DND-41 (cell line): ENCODE measurements around the gene BAIAP2.

ENCODE experiments used
- ATAC-seq: fragments of 200-7000 bp; cut with Tn5 transposase; 3 replicates; pipeline ENCODE4 v1.9.1; 2021; ENCODE audit warnings: low read depth; ENCODE audit not compliant: insufficient read depth
- DNase-seq: peaks from one replicate; pipeline ENCODE4 v3.0.0-alpha.2; 2020
- H2AFZ ChIP-seq: 2 replicates; pipeline ENCODE4 v1.6.0; 2012; ENCODE audit warnings: low read depth, low read length
- H3K27ac ChIP-seq: 2 replicates; pipeline ENCODE4 v1.5.1; 2012; ENCODE audit warnings: low read length, inconsistent platforms
- H3K27me3 ChIP-seq: fragments of 200-600 bp; sonication (generic); 2 replicates; pipeline ENCODE4 v1.6.0; 2012; ENCODE audit warnings: low read length, mild to moderate bottlenecking, inconsistent platforms; ENCODE audit not compliant: insufficient read depth, poor library complexity
- H3K36me3 ChIP-seq: 2 replicates; pipeline ENCODE4 v1.5.1; 2012; ENCODE audit warnings: low read length, inconsistent platforms; ENCODE audit not compliant: insufficient read depth
- H3K4me1 ChIP-seq: 2 replicates; pipeline ENCODE4 v1.5.1; 2012; ENCODE audit warnings: mild to moderate bottlenecking, low read length; ENCODE audit not compliant: insufficient read depth
- H3K4me2 ChIP-seq: 2 replicates; pipeline ENCODE4 v1.6.0; 2012; ENCODE audit warnings: mild to moderate bottlenecking, moderate library complexity, low read length, inconsistent platforms; ENCODE audit not compliant: insufficient read depth
- H3K4me3 ChIP-seq, 2 experiments: fragments of 200-600 bp in 1 of 2; shearing (Covaris generic) in 1 of 2; 2 replicates each; pipeline ENCODE4 v1.5.1; 2012 to 2016; ENCODE audit warnings: inconsistent platforms in 2 of 2, low read length in 2 of 2, mild to moderate bottlenecking in 2 of 2, low read depth in 1 of 2, moderate library complexity in 1 of 2
- H3K79me2 ChIP-seq: 2 replicates; pipeline ENCODE4 v1.6.0; 2012; ENCODE audit warnings: low read length, inconsistent platforms; ENCODE audit not compliant: insufficient read depth
- H3K9ac ChIP-seq: 2 replicates; pipeline ENCODE4 v1.6.0; 2012; ENCODE audit warnings: low read depth, mild to moderate bottlenecking, inconsistent platforms, low read length, moderate library complexity
- H3K9me3 ChIP-seq: 2 replicates; pipeline ENCODE4 v1.5.1; 2012; ENCODE audit warnings: low read length, moderate library complexity, mild to moderate bottlenecking, inconsistent platforms; ENCODE audit not compliant: insufficient read depth, severe bottlenecking
- H4K20me1 ChIP-seq: 2 replicates; pipeline ENCODE4 v1.6.0; 2012; ENCODE audit warnings: low read length; ENCODE audit not compliant: insufficient read depth
- EZH2 ChIP-seq: IDR thresholded peaks from 3 replicates; pipeline ENCODE4 v1.6.1; 2012; ENCODE audit warnings: borderline replicate concordance, low read depth, mild to moderate bottlenecking, moderate library complexity, low read length, inconsistent platforms; ENCODE audit not compliant: severe bottlenecking
- TF ChIP-seq, protein P1 (sequence below): IDR thresholded peaks from 2 replicates; pipeline ENCODE4 v1.5.1; 2012; ENCODE audit warnings: borderline replicate concordance, low read length, moderate library complexity, mild to moderate bottlenecking; ENCODE audit not compliant: poor library complexity, severe bottlenecking; ENCODE audit errors: extremely low read depth

BAIAP2 gene

DNA sequence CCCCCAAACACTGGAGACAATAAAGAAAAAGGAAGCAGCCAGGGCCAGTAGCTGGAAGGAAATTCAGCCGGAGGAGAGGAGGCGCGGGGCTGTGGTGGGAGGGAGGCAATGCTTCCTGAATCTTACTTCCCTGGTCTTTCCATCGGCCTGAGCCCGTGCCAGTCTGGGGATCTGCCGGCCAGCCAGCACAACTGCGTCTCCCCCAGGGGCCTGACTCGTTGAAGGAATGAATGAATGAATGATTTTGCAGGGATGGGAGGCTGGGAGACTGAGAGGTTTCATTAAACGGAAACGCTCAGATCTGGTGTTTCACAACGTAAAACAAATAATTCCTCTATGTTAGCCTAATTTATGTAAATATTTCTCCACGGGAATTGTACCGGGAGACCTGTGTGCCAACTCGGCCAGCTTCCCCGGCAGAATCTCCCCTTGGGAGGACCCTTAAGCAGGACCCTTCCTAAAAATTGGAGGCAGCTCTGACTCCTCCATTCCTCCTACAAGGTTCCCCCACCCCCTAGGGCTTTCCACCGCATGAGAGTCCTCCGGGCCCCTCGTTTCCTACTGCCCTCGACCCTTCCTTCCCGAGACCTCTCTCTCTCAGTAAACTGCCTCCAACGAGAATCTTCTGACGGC, 1.3 kb upstream of the BAIAP2 start:
- Histone ChIP-seq H3K79me2 (no peaks in the 10 kb centered on the region), H3K4me3 (peak overlapping the region; percentile 41 to 71; a peak in 3 of 4 replicates)

DNA sequence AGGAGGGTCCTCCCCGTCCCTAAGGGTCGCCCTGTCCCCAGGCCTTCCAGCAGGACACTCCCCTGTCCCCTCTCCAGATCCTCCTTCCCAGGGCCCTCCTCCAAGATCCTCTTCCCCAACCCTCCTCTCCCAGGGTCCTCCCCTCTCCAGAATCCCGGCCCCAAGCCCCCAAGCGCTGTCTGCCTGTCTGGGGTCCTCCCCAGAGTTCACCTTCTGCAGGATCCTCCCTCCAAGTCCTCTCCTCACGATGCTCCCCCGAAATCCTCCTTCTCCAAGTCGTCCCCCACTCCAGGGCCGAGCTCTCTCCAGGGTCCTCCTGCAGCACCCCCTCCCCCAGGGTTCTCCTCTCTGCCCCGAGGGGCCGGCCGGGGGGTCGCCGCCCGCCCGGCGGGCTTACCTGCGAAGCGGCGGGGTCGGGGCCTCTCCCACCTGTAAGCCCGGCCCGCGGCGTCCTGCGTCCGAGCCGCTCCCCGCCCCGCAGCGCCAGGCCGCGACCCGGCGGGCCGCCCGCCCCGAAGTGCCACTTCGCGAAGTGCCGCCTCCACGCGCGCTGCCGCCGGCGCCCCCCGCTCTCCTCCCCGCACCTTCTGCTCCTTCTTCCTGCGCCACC, 678 bp upstream of the BAIAP2 start:
- H3K9me3 ChIP-seq, result no peaks in the 10 kb centered on the region
- H3K9ac ChIP-seq, result peak overlapping the region; percentile 70
- ATAC-seq (no peak; the same call in 2 of the 3 replicates), DNase-seq (no peak)
- H3K4me1 ChIP-seq, result peaks cover 23% of the 10 kb centered on the region
- H3K27ac ChIP-seq, result peak overlapping the region; percentile 54; the same call in 1 of the 2 replicates
- TF ChIP-seq, protein P1, sequence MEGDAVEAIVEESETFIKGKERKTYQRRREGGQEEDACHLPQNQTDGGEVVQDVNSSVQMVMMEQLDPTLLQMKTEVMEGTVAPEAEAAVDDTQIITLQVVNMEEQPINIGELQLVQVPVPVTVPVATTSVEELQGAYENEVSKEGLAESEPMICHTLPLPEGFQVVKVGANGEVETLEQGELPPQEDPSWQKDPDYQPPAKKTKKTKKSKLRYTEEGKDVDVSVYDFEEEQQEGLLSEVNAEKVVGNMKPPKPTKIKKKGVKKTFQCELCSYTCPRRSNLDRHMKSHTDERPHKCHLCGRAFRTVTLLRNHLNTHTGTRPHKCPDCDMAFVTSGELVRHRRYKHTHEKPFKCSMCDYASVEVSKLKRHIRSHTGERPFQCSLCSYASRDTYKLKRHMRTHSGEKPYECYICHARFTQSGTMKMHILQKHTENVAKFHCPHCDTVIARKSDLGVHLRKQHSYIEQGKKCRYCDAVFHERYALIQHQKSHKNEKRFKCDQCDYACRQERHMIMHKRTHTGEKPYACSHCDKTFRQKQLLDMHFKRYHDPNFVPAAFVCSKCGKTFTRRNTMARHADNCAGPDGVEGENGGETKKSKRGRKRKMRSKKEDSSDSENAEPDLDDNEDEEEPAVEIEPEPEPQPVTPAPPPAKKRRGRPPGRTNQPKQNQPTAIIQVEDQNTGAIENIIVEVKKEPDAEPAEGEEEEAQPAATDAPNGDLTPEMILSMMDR, result no peak
- TF ChIP-seq EZH2, result no peak
- H3K4me3 ChIP-seq, result peak overlapping the region; percentile 41 to 71; a peak in 3 of 4 replicates
- peaks cover 2% of the 10 kb centered on the region for H3K27me3 ChIP-seq
- H4K20me1 ChIP-seq, result peaks cover 8% of the 10 kb centered on the region; the same call in 1 of the 2 replicates
- no peaks in the 10 kb centered on the region for H3K79me2 ChIP-seq
- peak overlapping the region; percentile 96 for H3K4me2 ChIP-seq
- H2AFZ ChIP-seq, result peak overlapping the region; percentile 78
- H3K36me3 ChIP-seq, result no peaks in the 10 kb centered on the region

More for the DNA sequence above, 1.3 kb upstream of the BAIAP2 start:
- ATAC-seq, result no peak
- Histone ChIP-seq H2AFZ (peak overlapping the region; percentile 78), H3K4me2 (peak overlapping the region; percentile 96), H3K9ac (peak overlapping the region; percentile 70), H3K36me3 (no peaks in the 10 kb centered on the region), H3K27ac (peak overlapping the region; percentile 54; the same call in 1 of the 2 replicates), H3K27me3 (peaks cover 2% of the 10 kb centered on the region), H4K20me1 (peaks cover 3% of the 10 kb centered on the region; the same call in 1 of the 2 replicates), H3K9me3 (no peaks in the 10 kb centered on the region), H3K4me1 (peaks cover 23% of the 10 kb centered on the region)
- no peak for DNase-seq
- TF ChIP-seq EZH2, result no peak
- TF ChIP-seq, protein P1, result no peak

DNA sequence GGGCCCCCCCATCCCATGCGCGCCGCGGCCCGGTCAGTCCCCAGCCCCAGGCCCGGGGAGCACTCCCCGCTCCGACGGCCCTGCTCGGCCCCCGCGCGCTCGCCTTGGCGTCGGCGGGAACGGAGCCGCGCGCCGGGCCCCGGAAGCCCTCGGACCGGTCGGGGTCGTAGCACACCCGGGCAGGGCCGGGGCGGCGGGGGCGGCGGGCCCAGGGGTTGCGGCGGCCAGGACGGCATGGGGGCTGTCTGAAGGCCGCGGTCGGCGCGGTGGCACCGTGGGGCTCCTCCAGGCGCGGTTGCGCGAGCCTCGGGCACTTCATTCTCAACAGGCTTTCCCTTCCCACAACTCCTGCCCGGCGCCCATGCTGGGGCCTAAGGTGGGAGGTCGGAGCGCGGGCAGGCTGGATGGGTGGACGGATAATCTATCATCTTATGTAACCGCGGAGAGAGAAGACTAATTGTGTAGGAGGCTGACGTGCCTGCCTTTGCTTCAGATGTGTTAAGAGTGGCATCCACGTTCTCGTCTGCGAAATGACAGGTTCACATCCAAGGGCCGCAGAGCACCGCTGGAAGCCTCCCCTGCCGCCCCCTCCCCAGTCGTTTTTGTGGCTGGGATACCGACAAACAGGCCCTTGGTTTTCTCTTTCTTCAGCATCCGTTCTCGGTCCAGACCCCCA, 708 bp downstream of the BAIAP2 start:
- no peaks in the 10 kb centered on the region for H3K9me3 ChIP-seq
- H3K27ac ChIP-seq, result no peak overlapping the region
- H3K9ac ChIP-seq, result peak overlapping the region; percentile 53
- H3K4me1 ChIP-seq, result peaks cover 23% of the 10 kb centered on the region
- TF ChIP-seq, protein P1, result no peak
- TF ChIP-seq EZH2, result no peak
- no peak for DNase-seq
- H2AFZ ChIP-seq, result no peak overlapping the region
- no peak for ATAC-seq
- H3K27me3 ChIP-seq, result peaks cover 2% of the 10 kb centered on the region
- H3K36me3 ChIP-seq, result no peaks in the 10 kb centered on the region
- no peaks in the 10 kb centered on the region for H3K79me2 ChIP-seq
- H3K4me2 ChIP-seq, result peak overlapping the region; percentile 90
- H3K4me3 ChIP-seq, result peak overlapping the region in 1 of 2 experiments; percentile 85; a peak in 2 of 4 replicates
- peaks cover 18% of the 10 kb centered on the region for H4K20me1 ChIP-seq
